Gastroesophageal sphincter (tissue), 4 donors: ENCODE data around the gene PARD3. TPM values are rescaled to one million over a fixed set of nuclear protein-coding genes. Genes with fewer than 3 reads are reported as not detected.

Source experiments
- ATAC-seq: fragments of 150-250 bp; one replicate; pipeline ENCODE4 v1.9.1; 2016; ENCODE audit warnings: mild to moderate bottlenecking, moderate library complexity
- H3K27ac ChIP-seq, 4 donors: fragments of 200-600 bp; sonication (generic) in 3 of 4; 1 replicate in 3 of 4; 2 replicates in 1 of 4; pipeline ENCODE4 v1.5.1; 2016 to 2019
- H3K27me3 ChIP-seq: fragments of 200-600 bp; sonication (generic); one replicate; pipeline ENCODE4 v1.5.1; 2019
- H3K36me3 ChIP-seq, 2 donors: fragments of 200-600 bp; sonication (generic); one replicate each; pipeline ENCODE4 v1.5.1; 2019; ENCODE audit warnings: control low read depth in 1 of 2
- H3K4me1 ChIP-seq, 3 donors: fragments of 200-600 bp; sonication (generic); 1 replicate in 2 of 3; 2 replicates in 1 of 3; pipeline ENCODE4 v1.5.1; 2016 to 2019; ENCODE audit warnings: control low read depth in 2 of 3
- H3K4me3 ChIP-seq, 2 donors: fragments of 200-600 bp; sonication (generic); one replicate each; pipeline ENCODE4 v1.5.1; 2019; ENCODE audit warnings: mild to moderate bottlenecking in 1 of 2, moderate library complexity in 1 of 2
- H3K9me3 ChIP-seq, 3 donors: fragments of 200-600 bp; sonication (generic); one replicate each; pipeline ENCODE4 v1.5.1; 2017 to 2019; ENCODE audit warnings: control low read depth in 2 of 3
- CTCF ChIP-seq, 4 experiments: fragments of 200-600 bp in 2 of 4; fragments of 450-650 bp in 2 of 4; sonication (generic) in 1 of 4; IDR thresholded peaks; one replicate each; pipeline ENCODE4 v1.5.1; 2017 to 2019; ENCODE audit warnings: antibody characterized with exemption in 4 of 4, mild to moderate bottlenecking in 2 of 4, moderate library complexity in 2 of 4
- EP300 ChIP-seq: sonication (generic); formaldehyde crosslinking; IDR thresholded peaks from one replicate; pipeline ENCODE4 v1.6.1; 2017; ENCODE audit warnings: antibody characterized with exemption, mild to moderate bottlenecking
- POLR2A ChIP-seq, 2 donors: fragments of 450-650 bp; IDR thresholded peaks; one replicate each; pipeline ENCODE4 v1.6.1; 2017; ENCODE audit warnings: antibody characterized with exemption in 2 of 2, mild to moderate bottlenecking in 2 of 2, moderate library complexity in 1 of 2
- POLR2AphosphoS5 ChIP-seq: sonication (generic); formaldehyde crosslinking; IDR thresholded peaks from one replicate; pipeline ENCODE4 v1.6.1; 2017; ENCODE audit warnings: antibody characterized with exemption
- WGBS, 2 donors: methylation state at CpG; one replicate each; pipeline ENCODE4 v1.1.5; 2018; ENCODE audit warnings: low coverage in 1 of 2; 5-methylcytosine and 5-hydroxymethylcytosine counted together
- total RNA-seq, 4 donors: library from RNA; depleted of rRNA; stranded (reverse); fragments of >200 nt; gene quantifications; one replicate each; pipeline ENCODE4 v1.1.0, GENCODE V29; 2016

The PARD3 gene
- total RNA-seq, 4 donors from 2014 or later = 101 to 127 (median 115) TPM

- H3K9me3 ChIP-seq = no peaks in the 10 kb centered on the region
- H3K27me3 ChIP-seq = no peaks in the 10 kb centered on the region
- H3K4me1 ChIP-seq = peaks cover 0 to 20% (median 0%) of the 10 kb centered on the region in 3 donors
- H3K27ac ChIP-seq = no peak overlapping the region
- no peak for ATAC-seq
- H3K4me3 ChIP-seq = no peak overlapping the region
- WGBS, 2 donors = 90 to 92% methylated on average over 2 of the region's 2 CpGs
- TF ChIP-seq POLR2AphosphoS5 (no peak), POLR2A (IDR thresholded peaks at IDR 0.05) (no peak), CTCF (IDR thresholded peaks at IDR 0.05) (no peak), EP300 (no peak)
- no peaks in the 10 kb centered on the region for H3K36me3 ChIP-seq
These were observed 337.8 kb downstream of the PARD3 start for GRCh38 chr10:34477249-34477648.

- no peak overlapping the region for H3K27ac ChIP-seq
- H3K27me3 ChIP-seq = no peaks in the 10 kb centered on the region
- H3K4me3 ChIP-seq = no peak overlapping the region
- peaks cover 0 to 20% (median 0%) of the 10 kb centered on the region in 3 donors for H3K4me1 ChIP-seq
- WGBS, 2 donors = 91 to 100% methylated on average over 3 of the region's 3 CpGs
- no peak for TF ChIP-seq POLR2AphosphoS5
- TF ChIP-seq EP300 = no peak
- TF ChIP-seq POLR2A (IDR thresholded peaks at IDR 0.05) = no peak
- no peak for TF ChIP-seq CTCF (IDR thresholded peaks at IDR 0.05)
- no peaks in the 10 kb centered on the region for H3K36me3 ChIP-seq
- ATAC-seq = no peak
- H3K9me3 ChIP-seq = no peaks in the 10 kb centered on the region
These were observed 338.5 kb downstream of the PARD3 start for GRCh38 chr10:34476608-34477007.

GRCh38 chr10:34475786-34476185, 339.3 kb downstream of the PARD3 start:
- Histone ChIP-seq H3K4me1 (peaks cover 0 to 20% (median 0%) of the 10 kb centered on the region in 3 donors), H3K9me3 (no peaks in the 10 kb centered on the region), H3K27ac (no peak overlapping the region), H3K4me3 (no peak overlapping the region), H3K36me3 (no peaks in the 10 kb centered on the region), H3K27me3 (no peaks in the 10 kb centered on the region)
- no peak for ATAC-seq
- WGBS, 2 donors = 83 to 96% methylated on average over 4 to 5 of the region's 5 CpGs
- TF ChIP-seq POLR2AphosphoS5 (no peak), EP300 (no peak)

- no peak for TF ChIP-seq EP300
- no peak for TF ChIP-seq POLR2AphosphoS5
- TF ChIP-seq POLR2A (IDR thresholded peaks at IDR 0.05) = no peak
- TF ChIP-seq CTCF (IDR thresholded peaks at IDR 0.05) = no peak
- Histone ChIP-seq H3K4me3 (no peak overlapping the region), H3K4me1 (peaks cover 0 to 20% (median 0%) of the 10 kb centered on the region in 3 donors), H3K27me3 (no peaks in the 10 kb centered on the region), H3K36me3 (peaks cover 0 to under 1% of the 10 kb centered on the region in 2 donors), H3K9me3 (no peaks in the 10 kb centered on the region), H3K27ac (no peak overlapping the region)
- no peak for ATAC-seq
- WGBS, 2 donors = 36 to 41% methylated on average over 2 of the region's 2 CpGs
These were observed 339.8 kb downstream of the PARD3 start for GRCh38 chr10:34475274-34475646.

GRCh38 chr10:34474555-34475273, 340.4 kb downstream of the PARD3 start:
- 84 to 96% methylated on average over 5 of the region's 5 CpGs for WGBS, 2 donors
- Histone ChIP-seq H3K27ac (no peak overlapping the region), H3K4me3 (no peak overlapping the region), H3K27me3 (no peaks in the 10 kb centered on the region), H3K9me3 (no peaks in the 10 kb centered on the region), H3K4me1 (peaks cover 0 to 20% (median 0%) of the 10 kb centered on the region in 3 donors), H3K36me3 (peaks cover 0 to 6% of the 10 kb centered on the region in 2 donors)
- ATAC-seq = no peak
- TF ChIP-seq CTCF (IDR thresholded peaks at IDR 0.05) = no peak
- no peak for TF ChIP-seq POLR2A (IDR thresholded peaks at IDR 0.05)
- no peak for TF ChIP-seq POLR2AphosphoS5
- no peak for TF ChIP-seq EP300
